Esophagus squamous epithelium (tissue), 4 donors: ENCODE results near the gene SRP54.
"Not testable (repeated sequence)": the region's sequence is repeated elsewhere in the genome, so short reads cannot be mapped to it uniquely, and the experiment has no call there.

Source experiments
- POLR2A ChIP-seq, 4 donors: fragments of 450-650 bp; IDR thresholded peaks; one replicate each; pipeline ENCODE4 v1.6.1; 2017; ENCODE audit warnings: antibody characterized with exemption in 4 of 4, mild to moderate bottlenecking in 4 of 4, moderate library complexity in 3 of 4
- TF ChIP-seq, protein P1 (sequence below), 6 experiments: fragments of 450-650 bp in 4 of 6; fragments of 200-600 bp in 2 of 6; sonication (generic) in 2 of 6; IDR thresholded peaks; one replicate each; pipeline ENCODE4 v1.5.1; 2016 to 2019; ENCODE audit warnings: antibody characterized with exemption in 6 of 6, mild to moderate bottlenecking in 4 of 6, moderate library complexity in 4 of 6

DNA sequence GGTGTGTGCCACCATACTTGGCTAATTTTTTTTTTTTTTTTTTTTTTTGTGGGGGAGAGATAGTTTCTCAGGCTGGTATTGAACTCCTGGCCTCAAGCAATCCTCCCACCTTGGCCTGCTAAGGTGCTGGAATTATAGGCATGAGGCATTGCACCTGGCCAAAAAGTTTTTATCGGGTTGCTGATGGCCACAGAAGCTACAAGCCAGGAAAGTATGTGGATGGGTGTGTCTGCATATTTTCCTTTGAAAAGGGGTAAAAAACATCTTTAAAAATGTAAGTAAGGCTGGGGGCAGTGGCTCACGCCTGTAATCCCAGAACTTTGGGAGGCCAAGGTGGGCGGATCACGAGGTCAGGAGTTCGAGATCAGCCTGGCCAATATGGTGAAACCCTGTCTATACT is 20.7 kb upstream of the SRP54 start:
- TF ChIP-seq, protein P1, sequence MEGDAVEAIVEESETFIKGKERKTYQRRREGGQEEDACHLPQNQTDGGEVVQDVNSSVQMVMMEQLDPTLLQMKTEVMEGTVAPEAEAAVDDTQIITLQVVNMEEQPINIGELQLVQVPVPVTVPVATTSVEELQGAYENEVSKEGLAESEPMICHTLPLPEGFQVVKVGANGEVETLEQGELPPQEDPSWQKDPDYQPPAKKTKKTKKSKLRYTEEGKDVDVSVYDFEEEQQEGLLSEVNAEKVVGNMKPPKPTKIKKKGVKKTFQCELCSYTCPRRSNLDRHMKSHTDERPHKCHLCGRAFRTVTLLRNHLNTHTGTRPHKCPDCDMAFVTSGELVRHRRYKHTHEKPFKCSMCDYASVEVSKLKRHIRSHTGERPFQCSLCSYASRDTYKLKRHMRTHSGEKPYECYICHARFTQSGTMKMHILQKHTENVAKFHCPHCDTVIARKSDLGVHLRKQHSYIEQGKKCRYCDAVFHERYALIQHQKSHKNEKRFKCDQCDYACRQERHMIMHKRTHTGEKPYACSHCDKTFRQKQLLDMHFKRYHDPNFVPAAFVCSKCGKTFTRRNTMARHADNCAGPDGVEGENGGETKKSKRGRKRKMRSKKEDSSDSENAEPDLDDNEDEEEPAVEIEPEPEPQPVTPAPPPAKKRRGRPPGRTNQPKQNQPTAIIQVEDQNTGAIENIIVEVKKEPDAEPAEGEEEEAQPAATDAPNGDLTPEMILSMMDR (IDR thresholded peaks at IDR 0.05): not testable (repeated sequence)
- TF ChIP-seq POLR2A (IDR thresholded peaks at IDR 0.05): not testable (repeated sequence)
